A204.1 (cell line): ENCODE measurements around the gene TMEM214.

Experiments
- FAIRE-seq: peaks from 2 replicates; lab custom pipeline; 2012; peaks lifted over from hg19 to GRCh38; lab: Jason Lieb, UNC

The TMEM214 gene

GRCh38 chr2:27085062-27085672 is 52.4 kb downstream of the TMEM214 start:
- no peak for FAIRE-seq

GRCh38 chr2:27085673-27086089 is 52.9 kb downstream of the TMEM214 start:
- FAIRE-seq: no peak

DNA sequence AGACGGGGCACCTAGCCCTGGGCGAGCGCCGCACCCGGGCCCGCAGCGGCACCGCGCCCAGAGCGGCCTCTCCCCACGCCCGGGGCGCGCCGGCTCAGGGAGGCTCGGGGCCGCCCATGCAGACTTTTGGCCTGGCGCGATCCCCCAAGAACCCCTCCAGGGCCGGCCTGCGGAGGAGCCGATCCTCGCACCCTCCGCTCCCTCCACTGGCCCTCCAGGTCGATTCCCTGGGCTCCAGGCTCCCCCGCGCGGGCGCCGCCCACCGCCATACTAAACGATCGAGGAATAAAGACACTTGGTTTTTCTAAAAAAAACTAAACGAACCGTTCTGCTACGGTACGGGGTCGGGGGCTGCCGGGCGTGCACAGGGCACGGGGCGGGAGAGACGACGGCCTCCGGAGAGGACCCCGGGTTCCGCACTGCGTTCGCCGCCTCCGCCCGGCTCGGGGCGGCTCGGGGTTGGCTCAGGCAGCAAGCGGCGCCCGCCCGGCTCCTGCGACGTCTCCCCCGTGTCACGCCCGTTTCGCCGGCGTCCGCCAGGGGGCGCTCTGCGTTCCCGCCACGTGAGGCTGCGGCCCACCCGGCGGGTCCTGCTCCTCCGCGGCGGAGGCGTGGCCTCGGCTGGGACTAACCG is 53.4 kb downstream of the TMEM214 start:
- no peak for FAIRE-seq

DNA sequence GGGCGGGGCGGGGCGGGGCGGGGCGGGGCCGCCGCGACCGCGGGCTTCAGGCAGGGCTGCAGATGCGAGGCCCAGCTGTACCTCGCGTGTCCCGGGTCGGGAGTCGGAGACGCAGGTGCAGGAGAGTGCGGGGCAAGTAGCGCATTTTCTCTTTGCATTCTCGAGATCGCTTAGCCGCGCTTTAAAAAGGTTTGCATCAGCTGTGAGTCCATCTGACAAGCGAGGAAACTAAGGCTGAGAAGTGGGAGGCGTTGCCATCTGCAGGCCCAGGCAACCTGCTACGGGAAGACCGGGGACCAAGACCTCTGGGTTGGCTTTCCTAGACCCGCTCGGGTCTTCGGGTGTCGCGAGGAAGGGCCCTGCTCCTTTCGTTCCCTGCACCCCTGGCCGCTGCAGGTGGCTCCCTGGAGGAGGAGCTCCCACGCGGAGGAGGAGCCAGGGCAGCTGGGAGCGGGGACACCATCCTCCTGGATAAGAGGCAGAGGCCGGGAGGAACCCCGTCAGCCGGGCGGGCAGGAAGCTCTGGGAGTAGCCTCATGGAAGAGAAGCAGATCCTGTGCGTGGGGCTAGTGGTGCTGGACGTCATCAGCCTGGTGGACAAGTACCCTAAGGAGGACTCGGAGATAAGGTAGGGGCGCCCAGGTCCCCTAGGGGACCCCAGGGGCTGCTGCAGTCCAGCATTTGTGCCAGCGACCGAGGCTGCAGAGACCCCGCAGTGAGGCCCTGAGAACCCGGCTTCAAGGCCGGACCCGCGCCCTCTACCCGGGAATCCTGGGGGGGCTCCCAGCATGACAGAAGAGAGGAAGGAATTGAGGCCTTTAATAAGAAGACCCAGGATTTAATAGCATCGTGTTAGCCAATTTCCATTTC is 54.2 kb downstream of the TMEM214 start, which contains the start of gene KHK:
TSS of gene KHK (plus strand) at position 49 of the 870 bp plus-strand sequence. CDS start at position 537, 488 bp downstream.
- no peak for FAIRE-seq

DNA sequence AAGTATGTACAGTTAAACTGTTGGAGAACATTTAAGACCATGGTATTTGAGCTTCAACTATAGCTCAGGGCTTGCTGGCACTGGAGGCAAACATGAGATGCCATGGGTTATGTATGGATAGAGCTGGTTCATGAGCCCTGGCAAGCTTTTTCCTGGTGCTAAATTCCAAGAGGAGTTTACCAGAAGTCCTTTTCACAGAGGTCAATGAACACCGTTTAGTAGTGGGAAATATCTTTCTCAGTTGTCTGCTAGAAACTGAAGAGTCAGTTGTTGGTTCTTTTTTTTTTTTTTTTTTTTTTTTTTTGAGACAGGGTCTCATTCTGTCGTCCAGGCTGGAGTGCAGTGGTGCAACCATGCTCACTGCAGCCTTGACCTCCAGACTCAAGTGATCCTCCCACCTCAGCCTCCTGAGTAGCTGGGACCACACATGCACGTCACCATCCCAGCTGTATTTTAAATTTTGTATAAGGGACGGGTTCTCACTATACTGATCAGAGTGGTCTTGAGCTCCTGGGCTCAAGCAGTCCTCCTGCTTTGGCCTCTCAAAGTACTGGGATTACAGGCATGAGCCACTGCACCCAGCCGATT is 55.2 kb downstream of the TMEM214 start:
- no peak for FAIRE-seq

- FAIRE-seq: no peak
These were observed 55.9 kb downstream of the TMEM214 start for GRCh38 chr2:27088634-27089033.

- FAIRE-seq: no peak
These were observed 56.6 kb downstream of the TMEM214 start for GRCh38 chr2:27089111-27089954.
